D721Med (cell line): ENCODE measurements around the gene ATP9A.
"Not testable (repeated sequence)": the region's sequence is repeated elsewhere in the genome, so short reads cannot be mapped to it uniquely, and the experiment has no call there.

Experiments used
- DNase-seq: peaks from one replicate; pipeline ENCODE4 v3.0.0; 2011; ENCODE audit warnings: low spot score; ENCODE audit not compliant: insufficient read length
- FAIRE-seq: peaks from 2 replicates; lab custom pipeline; 2011; peaks lifted over from hg19 to GRCh38; lab: Jason Lieb, UNC
- CTCF ChIP-seq: IDR thresholded peaks from 2 replicates; pipeline ENCODE4 v1.5.1; 2012; ENCODE audit warnings: mild to moderate bottlenecking, control low read depth; ENCODE audit not compliant: insufficient read depth; ENCODE audit errors: missing control alignments

ATP9A gene

GRCh38 chr20:51695574-51696303 lies 72.5 kb downstream of the ATP9A start:
- FAIRE-seq (no peak), DNase-seq (no peak)
- TF ChIP-seq CTCF, result no peak

GRCh38 chr20:51692806-51693400 lies 75.3 kb downstream of the ATP9A start:
- DNase-seq (no peak), FAIRE-seq (no peak)
- TF ChIP-seq CTCF, result no peak

GRCh38 chr20:51691703-51692102 lies 76.5 kb downstream of the ATP9A start:
- FAIRE-seq, result no peak
- TF ChIP-seq CTCF, result no peak
- no peak for DNase-seq

GRCh38 chr20:51688600-51689244 lies 79.5 kb downstream of the ATP9A start:
- FAIRE-seq (no peak), DNase-seq (no peak)
- no peak for TF ChIP-seq CTCF

- DNase-seq, result no peak
- no peak for TF ChIP-seq CTCF
- FAIRE-seq, result no peak
Measured at GRCh38 chr20:51687630-51688029, 80.6 kb downstream of the ATP9A start.

GRCh38 chr20:51687108-51687507 lies 81.1 kb downstream of the ATP9A start:
- no peak for TF ChIP-seq CTCF
- no peak for FAIRE-seq
- DNase-seq, result no peak

GRCh38 chr20:51685494-51685893 lies 82.7 kb downstream of the ATP9A start:
- DNase-seq, FAIRE-seq: not testable (repeated sequence)
